Neuron (in vitro differentiated cells): Measurements from ENCODE around the gene USP31.

Experiments
- H2AFZ ChIP-seq: one replicate; pipeline ENCODE4 v1.6.1; 2013; ENCODE audit warnings: low read depth, mild to moderate bottlenecking, inconsistent platforms, low read length, moderate library complexity
- H3K27me3 ChIP-seq: one replicate; pipeline ENCODE4 v1.6.1; 2013; ENCODE audit warnings: low read length; ENCODE audit not compliant: insufficient read depth
- H3K36me3 ChIP-seq: one replicate; pipeline ENCODE4 v1.6.1; 2013; ENCODE audit warnings: low read length; ENCODE audit not compliant: insufficient read depth
- H3K4me1 ChIP-seq: one replicate; pipeline ENCODE4 v1.6.1; 2013; ENCODE audit warnings: low read length; ENCODE audit not compliant: insufficient read depth
- H3K4me3 ChIP-seq: 2 replicates; pipeline ENCODE4 v1.5.1; 2013; ENCODE audit warnings: mild to moderate bottlenecking, low read length, moderate library complexity
- H3K9me3 ChIP-seq: one replicate; pipeline ENCODE4 v1.6.1; 2013; ENCODE audit warnings: low read length

Gene USP31

DNA sequence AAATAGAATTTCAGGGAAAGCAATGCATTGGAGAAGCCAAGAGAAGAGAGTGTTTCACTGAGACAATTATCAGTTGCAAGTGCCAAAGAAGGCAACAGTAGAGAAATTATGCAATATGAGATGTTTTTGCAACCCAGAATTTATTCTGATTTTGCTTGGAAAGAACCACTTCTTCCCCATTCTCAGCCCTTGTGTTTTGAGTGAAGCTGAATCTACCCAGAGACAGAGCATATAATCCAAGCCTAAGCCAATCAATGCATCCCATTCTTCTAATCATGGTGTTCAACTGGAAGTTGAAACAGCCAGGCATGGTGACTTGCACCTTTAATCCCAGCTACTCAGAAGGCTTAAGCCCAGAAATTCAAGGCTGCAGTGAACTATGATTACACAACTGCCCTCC lies 26.4 kb upstream of the USP31 start:
- H3K4me1 ChIP-seq = no peaks in the 10 kb centered on the region

GRCh38 chr16:23174622-23175021 lies 25.4 kb upstream of the USP31 start:
- Histone ChIP-seq H3K9me3 (no peaks in the 10 kb centered on the region), H2AFZ (no peak overlapping the region), H3K27me3 (peaks cover 4% of the 10 kb centered on the region), H3K4me1 (no peaks in the 10 kb centered on the region), H3K36me3 (no peaks in the 10 kb centered on the region), H3K4me3 (no peak overlapping the region)

More for the DNA sequence above, 26.4 kb upstream of the USP31 start:
- Histone ChIP-seq H3K9me3 (no peaks in the 10 kb centered on the region), H3K27me3 (peaks cover 4% of the 10 kb centered on the region), H3K4me3 (no peak overlapping the region), H3K36me3 (no peaks in the 10 kb centered on the region), H2AFZ (no peak overlapping the region)

- H3K27me3 ChIP-seq = peaks cover 4% of the 10 kb centered on the region
- no peak overlapping the region for H2AFZ ChIP-seq
- no peaks in the 10 kb centered on the region for H3K36me3 ChIP-seq
- no peak overlapping the region for H3K4me3 ChIP-seq
- no peaks in the 10 kb centered on the region for H3K9me3 ChIP-seq
- H3K4me1 ChIP-seq = no peaks in the 10 kb centered on the region
Measured at GRCh38 chr16:23172994-23173393, 23.7 kb upstream of the USP31 start.

GRCh38 chr16:23172583-23172982 lies 23.3 kb upstream of the USP31 start:
- H3K27me3 ChIP-seq = peaks cover 4% of the 10 kb centered on the region
- no peaks in the 10 kb centered on the region for H3K36me3 ChIP-seq
- no peak overlapping the region for H2AFZ ChIP-seq
- no peaks in the 10 kb centered on the region for H3K9me3 ChIP-seq
- no peak overlapping the region for H3K4me3 ChIP-seq
- H3K4me1 ChIP-seq = no peaks in the 10 kb centered on the region

DNA sequence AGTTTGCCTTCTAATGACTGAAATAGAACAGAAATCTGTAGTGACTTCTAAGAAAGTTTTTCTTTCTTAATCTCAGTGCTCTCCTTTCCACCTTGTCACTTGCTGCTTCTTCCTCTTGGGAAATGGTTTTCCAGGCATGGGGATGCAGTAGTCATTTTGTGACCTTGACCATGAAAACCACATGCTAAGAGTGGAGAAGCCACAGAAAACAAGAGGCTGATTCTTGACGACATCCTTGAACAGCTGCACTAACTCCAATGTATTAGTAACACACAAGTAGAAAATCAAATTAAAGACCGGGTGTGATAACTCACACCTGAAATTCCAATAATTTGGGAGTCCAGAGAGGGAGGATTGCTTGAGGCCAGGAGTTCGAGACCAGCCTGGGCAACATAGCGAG lies 15.5 kb upstream of the USP31 start:
- H3K4me1 ChIP-seq = no peaks in the 10 kb centered on the region
- H3K4me3 ChIP-seq = no peak overlapping the region
- no peaks in the 10 kb centered on the region for H3K9me3 ChIP-seq
- no peaks in the 10 kb centered on the region for H3K36me3 ChIP-seq
- H2AFZ ChIP-seq = no peak overlapping the region
- H3K27me3 ChIP-seq = no peaks in the 10 kb centered on the region

GRCh38 chr16:23163921-23164320 lies 14.7 kb upstream of the USP31 start:
- Histone ChIP-seq H3K4me3 (no peak overlapping the region), H3K36me3 (no peaks in the 10 kb centered on the region), H3K9me3 (peaks cover 3% of the 10 kb centered on the region), H3K4me1 (no peaks in the 10 kb centered on the region), H2AFZ (no peak overlapping the region), H3K27me3 (peaks cover 3% of the 10 kb centered on the region)

DNA sequence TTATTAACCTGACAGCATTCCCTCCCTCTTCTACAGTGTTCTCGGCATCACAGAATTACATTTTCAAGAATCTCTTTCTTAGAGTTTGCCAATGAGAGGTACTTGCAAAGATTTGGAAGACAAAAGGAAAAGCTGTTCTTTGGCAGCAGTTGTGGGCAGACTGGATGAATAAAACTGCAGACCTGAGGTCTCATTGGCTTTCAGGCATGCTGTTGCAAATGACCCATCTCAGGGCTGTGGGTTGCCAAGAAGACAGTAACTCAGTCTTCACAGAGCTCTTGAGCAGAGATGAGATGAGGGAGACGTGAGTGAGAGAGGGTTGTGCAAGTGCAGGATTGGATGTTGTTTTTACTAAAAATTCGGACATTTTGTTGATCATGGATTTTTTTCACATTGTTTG lies 11.3 kb upstream of the USP31 start:
- H3K27me3 ChIP-seq = peaks cover 14% of the 10 kb centered on the region
- no peaks in the 10 kb centered on the region for H3K36me3 ChIP-seq
- H3K9me3 ChIP-seq = peaks cover 3% of the 10 kb centered on the region
- H2AFZ ChIP-seq = no peak overlapping the region
- no peaks in the 10 kb centered on the region for H3K4me1 ChIP-seq
- H3K4me3 ChIP-seq = no peak overlapping the region

DNA sequence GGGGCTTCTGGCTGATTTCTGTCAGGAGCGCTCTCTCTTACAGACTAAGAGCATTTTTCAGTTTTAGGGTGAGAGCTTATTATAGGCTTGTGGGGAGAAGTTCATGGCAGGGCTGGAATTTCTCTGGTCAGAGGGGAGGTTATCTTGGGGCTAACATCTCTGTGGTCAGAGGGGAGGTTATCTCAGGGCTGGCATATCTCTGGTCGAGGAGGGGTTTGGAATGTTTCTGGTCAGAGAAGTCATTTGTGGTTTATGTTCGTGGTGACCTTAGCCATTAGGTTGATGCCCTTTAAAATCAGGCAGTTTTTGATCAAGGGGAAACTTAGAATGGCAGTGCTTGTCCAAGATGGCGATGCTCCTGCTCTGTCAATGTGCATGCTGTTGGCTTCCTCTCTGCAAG lies 10.8 kb upstream of the USP31 start:
- H2AFZ ChIP-seq = no peak overlapping the region
- H3K27me3 ChIP-seq = peaks cover 14% of the 10 kb centered on the region
- H3K36me3 ChIP-seq = no peaks in the 10 kb centered on the region
- peaks cover 3% of the 10 kb centered on the region for H3K9me3 ChIP-seq
- H3K4me1 ChIP-seq = no peaks in the 10 kb centered on the region
- no peak overlapping the region for H3K4me3 ChIP-seq

- H3K9me3 ChIP-seq = peaks cover 3% of the 10 kb centered on the region
- H3K4me1 ChIP-seq = no peaks in the 10 kb centered on the region
Measured at GRCh38 chr16:23158114-23158513, 8.9 kb upstream of the USP31 start.

DNA sequence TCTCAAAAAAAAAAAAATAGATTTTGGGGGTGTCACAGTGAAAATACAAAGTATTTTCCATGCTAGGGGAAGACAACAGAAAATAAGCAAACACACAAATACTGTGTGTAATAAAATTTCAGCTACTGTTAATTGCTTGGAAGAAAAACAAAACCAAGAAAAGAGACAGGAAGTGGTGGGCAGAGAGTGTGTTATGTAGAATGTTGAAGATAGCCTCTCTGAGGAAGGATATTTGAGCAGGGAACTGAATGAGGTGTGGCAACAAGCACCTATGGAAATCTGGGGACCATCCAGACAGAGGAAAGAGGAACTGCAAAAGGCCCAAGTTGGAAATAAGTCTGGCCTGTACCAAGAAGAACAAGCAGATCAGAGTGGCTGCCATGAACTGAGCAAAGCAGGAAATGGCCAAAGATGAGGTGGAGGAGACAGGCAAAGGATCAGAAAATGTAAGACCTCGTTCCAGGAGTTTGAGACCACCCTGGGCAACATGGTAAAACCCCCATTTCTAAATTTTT lies 7.8 kb upstream of the USP31 start:
- Histone ChIP-seq H3K27me3 (peaks cover 14% of the 10 kb centered on the region), H3K4me3 (no peak overlapping the region), H3K36me3 (no peaks in the 10 kb centered on the region), H3K4me1 (no peaks in the 10 kb centered on the region), H3K9me3 (peaks cover 3% of the 10 kb centered on the region), H2AFZ (no peak overlapping the region)

More at GRCh38 chr16:23158114-23158513, 8.9 kb upstream of the USP31 start:
- Histone ChIP-seq H3K27me3 (peaks cover 14% of the 10 kb centered on the region), H3K36me3 (no peaks in the 10 kb centered on the region), H2AFZ (no peak overlapping the region), H3K4me3 (no peak overlapping the region)

- Histone ChIP-seq H3K9me3 (peaks cover 3% of the 10 kb centered on the region), H3K27me3 (peaks cover 14% of the 10 kb centered on the region), H2AFZ (no peak overlapping the region), H3K4me3 (no peak overlapping the region), H3K36me3 (no peaks in the 10 kb centered on the region), H3K4me1 (no peaks in the 10 kb centered on the region)
Measured at GRCh38 chr16:23156110-23156509, 6.9 kb upstream of the USP31 start.

GRCh38 chr16:23155445-23156049 lies 6.3 kb upstream of the USP31 start:
- Histone ChIP-seq H3K9me3 (peaks cover 3% of the 10 kb centered on the region), H3K27me3 (peaks cover 14% of the 10 kb centered on the region), H3K36me3 (no peaks in the 10 kb centered on the region), H2AFZ (no peak overlapping the region), H3K4me1 (no peaks in the 10 kb centered on the region), H3K4me3 (no peak overlapping the region)

DNA sequence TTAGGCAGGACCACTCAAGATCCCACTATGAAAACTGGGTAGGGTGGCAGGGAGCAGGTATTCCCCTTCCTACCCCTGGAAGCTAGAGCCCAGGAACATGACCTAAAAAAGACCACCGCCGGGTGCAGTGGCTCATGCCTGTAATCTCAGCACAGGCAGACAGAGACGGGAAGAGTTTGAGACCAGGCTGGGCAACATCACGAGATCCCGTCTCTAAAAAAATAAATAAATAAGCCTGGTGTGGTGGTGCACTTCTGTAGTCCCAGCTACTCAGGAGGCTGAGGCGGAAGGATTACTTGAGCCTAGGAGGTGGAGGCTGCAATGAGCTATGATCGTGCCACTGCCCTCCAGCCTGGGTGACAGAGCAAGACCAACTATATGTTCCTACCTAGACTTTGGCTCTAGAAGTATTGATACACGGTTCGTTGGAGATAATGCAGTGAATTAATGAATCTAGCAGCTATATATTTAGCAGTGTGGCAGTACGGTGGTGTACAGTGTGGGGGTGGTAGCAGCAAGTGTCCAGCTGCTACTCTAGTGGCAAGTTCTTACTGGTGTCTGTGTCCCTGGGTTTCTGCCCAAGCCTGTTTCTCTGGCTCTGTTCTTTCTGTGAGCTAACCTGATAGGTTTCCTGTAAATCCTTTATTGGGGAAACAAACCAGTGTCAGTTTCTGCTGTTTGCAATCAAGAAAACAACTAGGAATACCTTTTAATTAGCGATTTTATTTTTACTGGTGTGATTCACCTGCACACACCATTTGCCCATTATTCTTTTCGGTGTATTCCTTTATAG lies 3.3 kb upstream of the USP31 start:
- peaks cover 11% of the 10 kb centered on the region for H3K27me3 ChIP-seq
- H3K36me3 ChIP-seq = no peaks in the 10 kb centered on the region
- no peak overlapping the region for H3K4me3 ChIP-seq
- H3K9me3 ChIP-seq = no peaks in the 10 kb centered on the region
- H2AFZ ChIP-seq = no peak overlapping the region
- peaks cover 4% of the 10 kb centered on the region for H3K4me1 ChIP-seq
